Measurements from ENCODE around the gene OSBPL3. TPM values are rescaled to one million over a fixed set of nuclear protein-coding genes. Genes with fewer than 3 reads are reported as not detected.

OSBPL3 gene
- total RNA-seq, 1 experiment from 2014 or later = 9.2 TPM

DNA sequence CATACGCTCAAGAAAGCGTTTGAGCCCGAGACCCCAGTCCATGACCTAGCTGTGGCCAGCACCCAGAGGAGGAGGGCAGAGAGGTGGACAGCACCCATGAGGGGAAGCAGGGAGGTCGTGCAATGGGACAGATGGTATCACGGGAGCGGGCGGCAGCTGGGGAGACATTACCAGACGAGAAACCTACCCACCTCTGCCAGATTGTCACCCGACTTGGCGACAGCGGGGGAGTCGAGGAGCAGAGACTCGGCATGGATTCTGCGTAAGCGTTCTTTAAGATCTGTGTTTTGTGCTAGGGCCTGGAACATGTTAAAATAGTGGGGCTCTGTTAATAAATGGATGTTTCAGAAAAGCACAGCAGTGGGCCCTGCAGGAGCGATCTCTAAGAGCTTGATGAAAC is 131.1 kb downstream of the OSBPL3 start:
- no peak for DNase-seq (ENCODE audit: low read depth, low spot score)
- in situ Hi-C loops (cut with HindIII; ENCODE audit: low pct_unique_long_range_greater_than_20kb, low sequenced_read_pairs) (no loop called here), intact Hi-C loops (cut with micrococcal nuclease; ENCODE audit: unreplicated experiment) (no loop called here)
- POLR2A ChIA-PET = no interaction called here
- Histone ChIP-seq H3K36me3 (ENCODE audit: control insufficient read depth, insufficient read depth, low read length) (no peaks in the 10 kb centered on the region), H3K27ac (ENCODE audit: low read length) (no peak overlapping the region), H3K9me3 (ENCODE audit: control insufficient read depth, insufficient read depth, low read depth, low read length) (no peaks in the 10 kb centered on the region), H3K4me1 (ENCODE audit: control insufficient read depth, insufficient read depth, low read length) (no peaks in the 10 kb centered on the region), H3K4me3 (ENCODE audit: low read depth in 2 of 2, low read length in 2 of 2) (no peak overlapping the region), H3K27me3 (ENCODE audit: control insufficient read depth, insufficient read depth, low read length) (no peaks in the 10 kb centered on the region)
- no peak for ATAC-seq
- no TSS peak for BruUV-seq (replicated peaks)
- TF ChIP-seq TCF7L2 (IDR thresholded peaks at IDR 0.05; ENCODE audit: low read depth, low read length) = no peak
- TF ChIP-seq REST (IDR thresholded peaks at IDR 0.05; ENCODE audit: insufficient read depth in 1 of 2, low read depth in 2 of 2, low read length in 1 of 2) = no peak
- TF ChIP-seq POLR2AphosphoS5 (IDR thresholded peaks at IDR 0.05; ENCODE audit: low read depth, low read length) = no peak
- CTCF ChIA-PET = interaction anchor here (0.6 kb wide), 1 partner anchor 36 kb away, joined by 7 read pairs; no protein-coding TSS in a partner anchor

GRCh38 chr7:24847754-24848153 is 132.2 kb downstream of the OSBPL3 start:
- no peak overlapping the region for H3K27ac ChIP-seq (ENCODE audit: low read length)
- POLR2A ChIA-PET = no interaction called here
- no peak for DNase-seq (ENCODE audit: low read depth, low spot score)
- TF ChIP-seq POLR2AphosphoS5 (IDR thresholded peaks at IDR 0.05; ENCODE audit: low read depth, low read length) (no peak), REST (IDR thresholded peaks at IDR 0.05; ENCODE audit: insufficient read depth in 1 of 2, low read depth in 2 of 2, low read length in 1 of 2) (no peak), TCF7L2 (IDR thresholded peaks at IDR 0.05; ENCODE audit: low read depth, low read length) (no peak), CTCF (IDR thresholded peaks at IDR 0.05) (no peak), SIN3A (IDR thresholded peaks at IDR 0.05; ENCODE audit: borderline replicate concordance, insufficient read depth, low read depth, low read length) (no peak)
- in situ Hi-C loops (cut with HindIII; ENCODE audit: low pct_unique_long_range_greater_than_20kb, low sequenced_read_pairs) = no loop called here
- no peaks in the 10 kb centered on the region for H3K9me3 ChIP-seq (ENCODE audit: control insufficient read depth, insufficient read depth, low read depth, low read length)
- CTCF ChIA-PET = no interaction called here
- intact Hi-C loops (cut with micrococcal nuclease; ENCODE audit: unreplicated experiment) = no loop called here
- no peaks in the 10 kb centered on the region for H3K36me3 ChIP-seq (ENCODE audit: control insufficient read depth, insufficient read depth, low read length)
- H3K4me3 ChIP-seq (ENCODE audit: low read depth in 2 of 2, low read length in 2 of 2) = no peak overlapping the region
- H3K27me3 ChIP-seq (ENCODE audit: control insufficient read depth, insufficient read depth, low read length) = no peaks in the 10 kb centered on the region
- H3K4me1 ChIP-seq (ENCODE audit: control insufficient read depth, insufficient read depth, low read length) = no peaks in the 10 kb centered on the region
- BruUV-seq (replicated peaks) = no TSS peak
- no peak for ATAC-seq

All from Panc1 (cell line).